DMS79 (cell line): ENCODE data around the gene GTSE1.
A peak's percentile ranks its signal among the peaks of the same experiment; 100 is the strongest.

Experiments used
- DNase-seq: peaks from one replicate; lab custom pipeline; 2025; lab: John Stamatoyannopoulos, UW

GTSE1 gene

GRCh38 chr22:46352276-46352675 is 55.6 kb downstream of the GTSE1 start:
- DNase-seq = no peak

- peak; percentile 51 for DNase-seq
Measured at GRCh38 chr22:46352691-46353386, 56.2 kb downstream of the GTSE1 start.

GRCh38 chr22:46353483-46354105 is 56.9 kb downstream of the GTSE1 start:
- DNase-seq = no peak

GRCh38 chr22:46354176-46354992 is 57.7 kb downstream of the GTSE1 start:
- no peak for DNase-seq

- DNase-seq = no peak
Measured at GRCh38 chr22:46354993-46355305, 58.3 kb downstream of the GTSE1 start.

GRCh38 chr22:46355369-46355995 is 58.8 kb downstream of the GTSE1 start:
- no peak for DNase-seq

GRCh38 chr22:46355996-46356471 is 59.4 kb downstream of the GTSE1 start:
- DNase-seq = no peak

GRCh38 chr22:46356496-46357480 is 60.1 kb downstream of the GTSE1 start:
- DNase-seq = no peak

- no peak for DNase-seq
Measured at GRCh38 chr22:46357711-46358520, 61.2 kb downstream of the GTSE1 start.

GRCh38 chr22:46358766-46359165 is 62.1 kb downstream of the GTSE1 start:
- no peak for DNase-seq

- no peak for DNase-seq
Measured at GRCh38 chr22:46359362-46359761, 62.7 kb downstream of the GTSE1 start.

GRCh38 chr22:46360097-46360496 is 63.4 kb downstream of the GTSE1 start:
- DNase-seq = no peak

- no peak for DNase-seq
Measured at GRCh38 chr22:46360891-46361290, 64.2 kb downstream of the GTSE1 start.

GRCh38 chr22:46361826-46362202 is 65.1 kb downstream of the GTSE1 start:
- no peak for DNase-seq

- no peak for DNase-seq
Measured at GRCh38 chr22:46362203-46362933, 65.7 kb downstream of the GTSE1 start.

- no peak for DNase-seq
Measured at GRCh38 chr22:46362934-46363515, 66.4 kb downstream of the GTSE1 start.

- no peak for DNase-seq
Measured at GRCh38 chr22:46363611-46364321, 67.1 kb downstream of the GTSE1 start.

GRCh38 chr22:46364341-46365165 is 67.9 kb downstream of the GTSE1 start:
- no peak for DNase-seq
